DOHH2 (cell line): Measurements from ENCODE around the gene SOX10.

ENCODE experiments used
- CTCF ChIP-seq: fragments of 200-600 bp; sonication (generic); IDR thresholded peaks from one replicate; pipeline ENCODE4 v1.5.1; 2014; ENCODE audit warnings: antibody characterized with exemption, mild to moderate bottlenecking, low read depth, low read length; ENCODE audit not compliant: poor library complexity, severe bottlenecking
- EZH2phosphoT487 ChIP-seq: fragments of 200-600 bp; sonication (generic); IDR thresholded peaks from 2 replicates; pipeline ENCODE4 v1.6.1; 2017; ENCODE audit warnings: borderline replicate concordance, mild to moderate bottlenecking, antibody characterized with exemption, low read length, moderate library complexity, mixed read lengths

GRCh38 chr22:38009000-38009806, 24.8 kb upstream of the SOX10 start:
- TF ChIP-seq CTCF (no peak), EZH2phosphoT487 (no peak)
